ENCODE measurements around the gene MTFR2. TPM values are rescaled to one million over a fixed set of nuclear protein-coding genes. Genes with fewer than 3 reads are reported as not detected.

Gene MTFR2
- total RNA-seq, 1 experiment from 2014 or later = 7.0 TPM

GRCh38 chr6:136192902-136193301 lies 57.2 kb downstream of the MTFR2 start:
- Mint-ChIP-seq H3K36me3 (ENCODE audit: insufficient read depth, unreplicated experiment) (no peaks in the 10 kb centered on the region), H3K4me3 (ENCODE audit: low read depth, unreplicated experiment) (no peak overlapping the region), H3K27ac (ENCODE audit: unreplicated experiment) (no peak overlapping the region), H3K4me1 (ENCODE audit: low read depth, unreplicated experiment) (no peaks in the 10 kb centered on the region), H3K27me3 (ENCODE audit: unreplicated experiment) (no peaks in the 10 kb centered on the region), H3K9me3 (ENCODE audit: low read depth, unreplicated experiment) (no peaks in the 10 kb centered on the region)
- no peak for TF ChIP-seq CTCF (IDR thresholded peaks at IDR 0.05; ENCODE audit: unreplicated experiment)
- CTCF ChIA-PET = no interaction called here
- intact Hi-C loops (cut with micrococcal nuclease; ENCODE audit: unreplicated experiment) = no loop called here
- no TSS peak for BruUV-seq (replicated peaks)
- DNase-seq = no peak

- no TSS peak for BruUV-seq (replicated peaks)
- intact Hi-C loops (cut with micrococcal nuclease; ENCODE audit: unreplicated experiment) = no loop called here
- CTCF ChIA-PET = no interaction called here
Observed at GRCh38 chr6:136191606-136192312, 58.4 kb downstream of the MTFR2 start.

GRCh38 chr6:136189104-136189503 lies 61.0 kb downstream of the MTFR2 start:
- no peak for TF ChIP-seq CTCF (IDR thresholded peaks at IDR 0.05; ENCODE audit: unreplicated experiment)
- intact Hi-C loops (cut with micrococcal nuclease; ENCODE audit: unreplicated experiment) = no loop called here
- H3K9me3 Mint-ChIP-seq (ENCODE audit: low read depth, unreplicated experiment) = no peaks in the 10 kb centered on the region
- no peaks in the 10 kb centered on the region for H3K27me3 Mint-ChIP-seq (ENCODE audit: unreplicated experiment)
- H3K36me3 Mint-ChIP-seq (ENCODE audit: insufficient read depth, unreplicated experiment) = no peaks in the 10 kb centered on the region
- H3K4me3 Mint-ChIP-seq (ENCODE audit: low read depth, unreplicated experiment) = no peak overlapping the region
- no peaks in the 10 kb centered on the region for H3K4me1 Mint-ChIP-seq (ENCODE audit: low read depth, unreplicated experiment)
- CTCF ChIA-PET = no interaction called here
- BruUV-seq (replicated peaks) = no TSS peak
- no peak overlapping the region for H3K27ac Mint-ChIP-seq (ENCODE audit: unreplicated experiment)
- DNase-seq = no peak

More at GRCh38 chr6:136191606-136192312, 58.4 kb downstream of the MTFR2 start:
- no peaks in the 10 kb centered on the region for H3K9me3 Mint-ChIP-seq (ENCODE audit: low read depth, unreplicated experiment)
- TF ChIP-seq CTCF (IDR thresholded peaks at IDR 0.05; ENCODE audit: unreplicated experiment) = no peak
- no peaks in the 10 kb centered on the region for H3K4me1 Mint-ChIP-seq (ENCODE audit: low read depth, unreplicated experiment)
- no peak for DNase-seq
- no peak overlapping the region for H3K4me3 Mint-ChIP-seq (ENCODE audit: low read depth, unreplicated experiment)
- no peaks in the 10 kb centered on the region for H3K27me3 Mint-ChIP-seq (ENCODE audit: unreplicated experiment)
- H3K27ac Mint-ChIP-seq (ENCODE audit: unreplicated experiment) = no peak overlapping the region
- H3K36me3 Mint-ChIP-seq (ENCODE audit: insufficient read depth, unreplicated experiment) = no peaks in the 10 kb centered on the region

GRCh38 chr6:136188486-136188885 lies 61.6 kb downstream of the MTFR2 start:
- no TSS peak for BruUV-seq (replicated peaks)
- intact Hi-C loops (cut with micrococcal nuclease; ENCODE audit: unreplicated experiment) = no loop called here
- Mint-ChIP-seq H3K4me1 (ENCODE audit: low read depth, unreplicated experiment) (no peaks in the 10 kb centered on the region), H3K27me3 (ENCODE audit: unreplicated experiment) (no peaks in the 10 kb centered on the region), H3K36me3 (ENCODE audit: insufficient read depth, unreplicated experiment) (no peaks in the 10 kb centered on the region), H3K4me3 (ENCODE audit: low read depth, unreplicated experiment) (no peak overlapping the region), H3K9me3 (ENCODE audit: low read depth, unreplicated experiment) (no peaks in the 10 kb centered on the region), H3K27ac (ENCODE audit: unreplicated experiment) (no peak overlapping the region)
- TF ChIP-seq CTCF (IDR thresholded peaks at IDR 0.05; ENCODE audit: unreplicated experiment) = no peak
- no peak for DNase-seq
- CTCF ChIA-PET = no interaction called here
